OCI-LY3 (cell line): ENCODE results near the gene OTUD3.

Source experiments
- H2AFZ ChIP-seq: fragments of 200-600, 300-600 bp; shearing (Covaris generic); 2 replicates; pipeline ENCODE4 v1.6.0; 2014; ENCODE audit warnings: antibody characterized with exemption, low read depth, low read length
- H3K27ac ChIP-seq: fragments of 200-600, 300-600 bp; sonication (generic); 2 replicates; pipeline ENCODE4 v1.5.1; 2014; ENCODE audit warnings: mild to moderate bottlenecking, low read length, moderate library complexity, mixed read lengths
- H3K27me3 ChIP-seq: fragments of 200-600, 300-600 bp; sonication (generic); 2 replicates; pipeline ENCODE4 v1.6.1; 2014; ENCODE audit warnings: low read depth, low read length, mixed read lengths
- H3K36me3 ChIP-seq: fragments of 200-600, 300-600 bp; sonication (generic); replicated peaks from 2 replicates; pipeline ENCODE3; 2014; ENCODE audit warnings: low read depth, low read length, mixed read lengths
- H3K4me1 ChIP-seq: fragments of 300-600, 200-600 bp; sonication (generic); 2 replicates; pipeline ENCODE4 v1.6.1; 2014; ENCODE audit warnings: low read length, mixed read lengths
- H3K4me2 ChIP-seq: fragments of 200-600, 300-600 bp; sonication (generic); 2 replicates; pipeline ENCODE4 v1.6.1; 2014; ENCODE audit warnings: low read length, mixed read lengths
- H3K4me3 ChIP-seq: fragments of 300-600, 200-600 bp; sonication (generic); 2 replicates; pipeline ENCODE4 v1.5.1; 2014; ENCODE audit warnings: antibody characterized with exemption, mild to moderate bottlenecking, low read length, moderate library complexity
- H3K79me2 ChIP-seq: fragments of 300-600, 200-600 bp; shearing (Covaris generic); 2 replicates; pipeline ENCODE4 v1.6.1; 2014; ENCODE audit warnings: mild to moderate bottlenecking, low read length, mixed read lengths
- H3K9ac ChIP-seq: fragments of 300-600, 200-600 bp; shearing (Covaris generic); 2 replicates; pipeline ENCODE4 v1.6.0; 2014; ENCODE audit warnings: mild to moderate bottlenecking, low read length, moderate library complexity
- H3K9me3 ChIP-seq: fragments of 200-600, 300-600 bp; shearing (Covaris generic); 2 replicates; pipeline ENCODE4 v1.6.1; 2014; ENCODE audit warnings: low read length, mixed read lengths; ENCODE audit not compliant: insufficient read depth
- H4K20me1 ChIP-seq: fragments of 200-600, 300-600 bp; sonication (generic); 2 replicates; pipeline ENCODE4 v1.6.1; 2016; ENCODE audit warnings: low read length, mixed read lengths; ENCODE audit not compliant: insufficient read depth
- EZH2phosphoT487 ChIP-seq: fragments of 200-600 bp; shearing (Covaris generic); IDR thresholded peaks from 2 replicates; pipeline ENCODE4 v1.6.1; 2018; ENCODE audit warnings: antibody characterized with exemption, mixed run types, low read depth
- TF ChIP-seq, protein P1 (sequence below): fragments of 200-600, 300-600 bp; sonication (generic); IDR thresholded peaks from 2 replicates; pipeline ENCODE4 v1.5.1; 2014; ENCODE audit warnings: antibody characterized with exemption, low read length, low read depth

The OTUD3 gene

GRCh38 chr1:19859876-19860275 is 22.3 kb upstream of the OTUD3 start:
- Histone ChIP-seq H3K79me2 (no peaks in the 10 kb centered on the region), H3K9me3 (no peaks in the 10 kb centered on the region), H3K27ac (no peak overlapping the region), H3K27me3 (peaks cover 6% of the 10 kb centered on the region), H3K4me3 (no peak overlapping the region), H3K36me3 (no peaks in the 10 kb centered on the region), H3K4me2 (no peak overlapping the region), H4K20me1 (no peaks in the 10 kb centered on the region), H2AFZ (no peak overlapping the region), H3K9ac (no peak overlapping the region), H3K4me1 (no peaks in the 10 kb centered on the region)
- no peak for TF ChIP-seq EZH2phosphoT487
- TF ChIP-seq, protein P1, sequence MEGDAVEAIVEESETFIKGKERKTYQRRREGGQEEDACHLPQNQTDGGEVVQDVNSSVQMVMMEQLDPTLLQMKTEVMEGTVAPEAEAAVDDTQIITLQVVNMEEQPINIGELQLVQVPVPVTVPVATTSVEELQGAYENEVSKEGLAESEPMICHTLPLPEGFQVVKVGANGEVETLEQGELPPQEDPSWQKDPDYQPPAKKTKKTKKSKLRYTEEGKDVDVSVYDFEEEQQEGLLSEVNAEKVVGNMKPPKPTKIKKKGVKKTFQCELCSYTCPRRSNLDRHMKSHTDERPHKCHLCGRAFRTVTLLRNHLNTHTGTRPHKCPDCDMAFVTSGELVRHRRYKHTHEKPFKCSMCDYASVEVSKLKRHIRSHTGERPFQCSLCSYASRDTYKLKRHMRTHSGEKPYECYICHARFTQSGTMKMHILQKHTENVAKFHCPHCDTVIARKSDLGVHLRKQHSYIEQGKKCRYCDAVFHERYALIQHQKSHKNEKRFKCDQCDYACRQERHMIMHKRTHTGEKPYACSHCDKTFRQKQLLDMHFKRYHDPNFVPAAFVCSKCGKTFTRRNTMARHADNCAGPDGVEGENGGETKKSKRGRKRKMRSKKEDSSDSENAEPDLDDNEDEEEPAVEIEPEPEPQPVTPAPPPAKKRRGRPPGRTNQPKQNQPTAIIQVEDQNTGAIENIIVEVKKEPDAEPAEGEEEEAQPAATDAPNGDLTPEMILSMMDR: no peak

DNA sequence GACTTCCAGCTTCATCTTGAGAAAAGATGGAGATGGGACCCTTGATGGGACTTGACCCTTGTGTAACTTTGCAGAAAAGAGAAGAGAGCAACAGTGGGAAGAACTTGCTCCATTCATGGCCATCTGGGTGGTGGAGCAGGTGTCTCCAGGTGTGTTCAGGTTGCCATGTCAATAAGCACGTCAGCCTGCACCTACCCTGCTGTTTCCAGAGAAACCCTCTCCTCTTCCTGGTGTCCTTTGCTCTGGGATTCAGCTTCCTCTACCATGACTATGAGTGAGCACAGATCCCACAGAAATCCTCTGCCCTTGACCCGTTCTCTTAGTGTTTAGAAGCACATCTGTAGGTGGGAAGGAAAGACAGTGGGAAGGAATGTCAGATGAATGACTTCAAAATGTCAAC is 21.8 kb upstream of the OTUD3 start:
- no peak for TF ChIP-seq EZH2phosphoT487
- TF ChIP-seq, protein P1: no peak
- Histone ChIP-seq H3K27me3 (peaks cover 6% of the 10 kb centered on the region), H3K79me2 (no peaks in the 10 kb centered on the region), H3K4me1 (no peaks in the 10 kb centered on the region), H4K20me1 (no peaks in the 10 kb centered on the region), H2AFZ (no peak overlapping the region), H3K9ac (no peak overlapping the region), H3K4me2 (no peak overlapping the region), H3K27ac (no peak overlapping the region), H3K4me3 (no peak overlapping the region), H3K9me3 (no peaks in the 10 kb centered on the region), H3K36me3 (no peaks in the 10 kb centered on the region)

- Histone ChIP-seq H3K27ac (no peak overlapping the region), H3K4me3 (no peak overlapping the region), H2AFZ (no peak overlapping the region), H3K9me3 (no peaks in the 10 kb centered on the region), H4K20me1 (no peaks in the 10 kb centered on the region), H3K9ac (no peak overlapping the region), H3K27me3 (peaks cover 6% of the 10 kb centered on the region), H3K4me1 (no peaks in the 10 kb centered on the region), H3K4me2 (no peak overlapping the region), H3K79me2 (no peaks in the 10 kb centered on the region), H3K36me3 (no peaks in the 10 kb centered on the region)
- no peak for TF ChIP-seq EZH2phosphoT487
- TF ChIP-seq, protein P1: no peak
Measured at GRCh38 chr1:19861034-19861433, 21.2 kb upstream of the OTUD3 start.

- Histone ChIP-seq H3K27me3 (peaks cover 11% of the 10 kb centered on the region), H3K9ac (no peak overlapping the region), H3K4me2 (no peak overlapping the region), H3K79me2 (no peaks in the 10 kb centered on the region), H2AFZ (no peak overlapping the region), H3K36me3 (no peaks in the 10 kb centered on the region), H4K20me1 (no peaks in the 10 kb centered on the region), H3K9me3 (no peaks in the 10 kb centered on the region), H3K4me3 (no peak overlapping the region), H3K27ac (no peak overlapping the region), H3K4me1 (no peaks in the 10 kb centered on the region)
- no peak for TF ChIP-seq EZH2phosphoT487
- TF ChIP-seq, protein P1: no peak
Measured at GRCh38 chr1:19861842-19862530, 20.2 kb upstream of the OTUD3 start.
